ENCODE results near the gene BAG1.

Gene BAG1

DNA sequence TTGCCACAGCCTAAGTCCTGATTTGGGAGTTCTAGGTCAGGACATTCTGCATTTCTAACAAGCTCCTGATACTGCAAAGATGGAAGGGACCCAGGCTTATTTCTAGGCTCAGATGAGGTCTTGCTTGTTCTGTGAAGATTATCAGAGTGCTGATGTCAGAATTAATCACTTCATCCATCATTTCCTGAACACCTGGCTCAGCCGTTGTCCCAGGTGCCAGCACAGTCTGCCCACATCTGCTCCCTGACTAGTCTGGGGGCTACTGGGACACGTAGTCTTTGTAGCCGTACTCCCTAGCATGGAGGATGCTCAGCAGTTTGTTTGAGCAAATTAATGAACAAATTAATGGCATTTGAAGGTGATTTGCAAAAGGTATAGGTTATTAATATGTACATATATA, 42.5 kb downstream of the BAG1 start:
- no peak for DNase-seq (ENCODE audit: low read depth)
- H3K4me3 ChIP-seq (ENCODE audit: low read depth, low read length) = no peak overlapping the region
- TF ChIP-seq, protein P1, sequence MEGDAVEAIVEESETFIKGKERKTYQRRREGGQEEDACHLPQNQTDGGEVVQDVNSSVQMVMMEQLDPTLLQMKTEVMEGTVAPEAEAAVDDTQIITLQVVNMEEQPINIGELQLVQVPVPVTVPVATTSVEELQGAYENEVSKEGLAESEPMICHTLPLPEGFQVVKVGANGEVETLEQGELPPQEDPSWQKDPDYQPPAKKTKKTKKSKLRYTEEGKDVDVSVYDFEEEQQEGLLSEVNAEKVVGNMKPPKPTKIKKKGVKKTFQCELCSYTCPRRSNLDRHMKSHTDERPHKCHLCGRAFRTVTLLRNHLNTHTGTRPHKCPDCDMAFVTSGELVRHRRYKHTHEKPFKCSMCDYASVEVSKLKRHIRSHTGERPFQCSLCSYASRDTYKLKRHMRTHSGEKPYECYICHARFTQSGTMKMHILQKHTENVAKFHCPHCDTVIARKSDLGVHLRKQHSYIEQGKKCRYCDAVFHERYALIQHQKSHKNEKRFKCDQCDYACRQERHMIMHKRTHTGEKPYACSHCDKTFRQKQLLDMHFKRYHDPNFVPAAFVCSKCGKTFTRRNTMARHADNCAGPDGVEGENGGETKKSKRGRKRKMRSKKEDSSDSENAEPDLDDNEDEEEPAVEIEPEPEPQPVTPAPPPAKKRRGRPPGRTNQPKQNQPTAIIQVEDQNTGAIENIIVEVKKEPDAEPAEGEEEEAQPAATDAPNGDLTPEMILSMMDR (IDR thresholded peaks at IDR 0.05; ENCODE audit: control insufficient read depth, extremely low read depth, insufficient read depth) = no peak

DNA sequence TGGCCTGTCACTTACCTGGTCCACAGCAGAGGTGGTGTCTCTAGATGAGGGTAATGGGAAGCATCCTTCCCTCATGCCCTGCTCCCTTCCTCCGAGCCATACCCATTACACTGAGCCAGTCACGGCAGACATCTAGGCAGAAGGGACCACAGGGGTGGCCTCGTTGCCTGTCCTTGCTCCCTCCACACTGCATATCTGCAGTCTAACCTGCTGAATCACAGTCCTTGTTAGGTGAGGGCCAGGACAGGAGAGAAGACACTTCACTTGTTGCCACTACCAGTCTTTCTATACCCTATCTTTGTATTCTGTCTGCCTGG, 43.0 kb downstream of the BAG1 start:
- TF ChIP-seq, protein P1 (IDR thresholded peaks at IDR 0.05; ENCODE audit: control insufficient read depth, extremely low read depth, insufficient read depth) = no peak
- DNase-seq (ENCODE audit: low read depth) = no peak
- H3K4me3 ChIP-seq (ENCODE audit: low read depth, low read length) = no peak overlapping the region

DNA sequence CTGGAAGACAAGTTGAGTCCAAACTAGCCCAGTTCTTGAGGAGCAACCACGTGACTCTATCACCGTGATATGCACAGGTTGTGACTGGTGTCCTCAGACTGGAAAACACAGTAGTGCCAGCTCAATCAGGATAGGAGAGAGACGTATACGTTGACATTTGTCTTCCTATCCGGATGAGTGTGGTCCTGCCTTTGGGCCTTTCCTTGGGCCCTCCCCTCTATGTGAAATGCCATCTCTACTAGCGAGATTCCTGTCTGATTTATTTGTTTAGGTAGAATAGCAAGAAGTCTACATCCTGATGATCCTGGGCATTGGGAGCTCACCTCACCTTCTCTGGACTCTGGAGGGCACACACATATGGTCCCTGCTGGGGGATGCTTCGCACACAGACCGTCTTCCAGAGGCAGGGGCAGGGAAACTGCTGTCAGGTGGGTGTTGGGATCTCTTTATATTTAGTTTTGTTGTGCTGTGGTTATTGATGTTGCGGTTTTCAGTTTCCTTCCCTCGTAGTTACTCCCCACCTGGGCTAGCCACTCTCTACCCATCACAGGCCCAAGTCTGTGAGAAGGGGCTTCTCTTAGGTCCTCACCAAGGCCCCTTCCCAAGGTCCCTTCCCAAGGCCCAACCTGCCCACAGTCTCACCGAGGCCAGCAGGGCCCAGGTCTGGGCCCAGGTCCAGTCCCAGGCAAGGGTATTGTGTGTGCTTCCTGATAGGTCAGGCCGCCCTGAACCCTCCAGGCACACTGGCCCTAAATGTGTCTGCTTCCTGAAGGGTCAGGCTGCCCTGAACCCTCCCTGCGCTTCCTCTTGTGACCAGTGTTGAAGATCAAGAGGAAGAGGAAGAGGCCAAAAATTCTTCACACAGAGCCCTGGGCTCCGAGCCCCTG, 43.6 kb downstream of the BAG1 start:
- TF ChIP-seq, protein P1 (IDR thresholded peaks at IDR 0.05; ENCODE audit: control insufficient read depth, extremely low read depth, insufficient read depth) = no peak
- no peak overlapping the region for H3K4me3 ChIP-seq (ENCODE audit: low read depth, low read length)
- no peak for DNase-seq (ENCODE audit: low read depth)

DNA sequence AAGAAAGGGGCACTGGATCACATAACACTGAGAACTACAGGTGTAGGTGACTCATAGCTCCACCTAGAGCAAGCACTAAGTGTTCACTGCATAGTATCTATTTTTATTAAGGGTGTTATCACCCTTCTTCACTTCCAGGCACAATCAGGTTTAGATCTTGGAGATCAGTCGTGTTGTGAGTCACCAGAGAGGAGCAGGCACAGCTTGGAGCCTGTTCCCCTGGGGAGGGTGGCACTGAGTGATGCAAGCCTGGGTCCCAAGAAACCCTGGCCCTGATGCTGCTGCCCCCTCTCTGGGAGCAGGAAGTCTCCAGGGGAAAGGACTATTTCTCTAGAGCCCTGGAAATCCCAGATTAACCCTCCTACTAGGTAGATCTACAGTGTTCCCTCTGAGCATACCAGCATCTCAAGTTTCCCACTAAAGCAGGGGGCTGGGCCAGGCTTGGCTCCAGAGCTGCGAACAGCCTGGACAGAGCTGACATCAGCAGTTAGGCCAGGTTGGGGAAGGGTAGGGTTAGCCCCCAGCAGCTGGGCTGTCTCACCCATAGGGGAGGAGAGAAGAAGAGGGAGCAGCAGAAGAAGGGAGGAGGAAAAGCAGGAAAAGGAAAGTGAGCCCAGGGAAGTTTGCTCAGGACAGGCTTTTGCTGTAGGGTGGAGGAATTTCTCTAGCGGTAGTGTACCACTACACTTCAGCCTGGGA, 52.7 kb downstream of the BAG1 start:
- DNase-seq (ENCODE audit: low read depth) = no peak
- TF ChIP-seq, protein P1 (IDR thresholded peaks at IDR 0.05; ENCODE audit: control insufficient read depth, extremely low read depth, insufficient read depth) = peak; percentile 17; the same call in 1 of the 2 replicates
- H3K4me3 ChIP-seq (ENCODE audit: low read depth, low read length) = no peak overlapping the region

DNA sequence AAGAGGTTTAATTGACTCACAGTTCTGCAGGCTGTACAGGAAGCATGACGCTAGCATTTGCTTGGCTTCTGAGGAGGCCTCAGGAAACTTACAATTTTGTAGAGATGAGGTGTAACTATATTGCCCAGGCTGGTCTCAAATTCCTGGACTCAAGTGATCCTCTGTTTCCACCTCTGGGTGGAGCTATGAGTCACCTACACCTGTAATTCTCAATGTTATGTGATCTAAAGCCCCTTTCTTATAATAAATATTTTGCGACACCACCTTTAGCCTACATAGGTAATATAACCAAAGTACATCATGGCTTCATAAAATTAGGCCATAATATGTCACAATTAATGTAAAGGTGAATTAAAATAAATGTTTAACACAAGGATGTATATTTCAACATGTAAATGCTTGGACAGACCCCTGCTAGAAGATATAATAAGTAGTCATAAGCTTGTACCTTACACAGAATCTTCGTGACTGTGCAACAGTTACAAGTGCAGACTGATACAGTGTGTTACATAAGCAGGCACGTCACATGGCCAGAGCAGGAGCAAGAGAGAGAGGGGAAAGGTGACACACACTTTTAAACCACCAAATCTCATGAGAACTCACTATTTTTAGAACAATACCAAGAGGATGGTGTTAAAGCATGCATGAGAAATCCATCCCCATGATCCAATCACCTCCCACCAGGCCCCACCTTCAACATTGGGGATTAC, 54.3 kb downstream of the BAG1 start:
- TF ChIP-seq, protein P1 (IDR thresholded peaks at IDR 0.05; ENCODE audit: control insufficient read depth, extremely low read depth, insufficient read depth) = no peak
- no peak overlapping the region for H3K4me3 ChIP-seq (ENCODE audit: low read depth, low read length)
- DNase-seq (ENCODE audit: low read depth) = no peak

DNA sequence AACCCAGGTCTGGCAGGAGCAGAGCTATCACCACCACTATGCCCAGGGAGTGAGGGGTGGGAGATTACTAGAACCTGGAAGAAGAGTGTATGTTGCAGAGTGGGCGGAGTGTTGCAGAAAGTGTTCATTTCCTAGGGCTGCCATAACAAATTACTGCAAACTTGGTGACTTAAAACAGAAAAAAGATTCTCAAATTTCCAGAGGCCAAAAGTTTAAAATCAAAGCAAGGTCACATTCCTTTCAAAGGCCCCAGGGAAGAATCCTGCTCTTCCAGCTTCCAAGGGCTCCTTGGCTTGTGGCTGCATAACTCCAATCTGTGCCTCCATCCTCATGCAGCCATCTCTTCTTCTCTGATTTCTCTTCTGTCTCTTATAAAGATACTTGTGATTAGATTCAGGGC, 55.1 kb downstream of the BAG1 start:
- no peak overlapping the region for H3K4me3 ChIP-seq (ENCODE audit: low read depth, low read length)
- DNase-seq (ENCODE audit: low read depth) = no peak
- TF ChIP-seq, protein P1 (IDR thresholded peaks at IDR 0.05; ENCODE audit: control insufficient read depth, extremely low read depth, insufficient read depth) = no peak
